Epidermal melanocyte (primary cell): ENCODE measurements around the gene SELENOW.
"Not testable (repeated sequence)": the region's sequence is repeated elsewhere in the genome, so short reads cannot be mapped to it uniquely, and the experiment has no call there.

Experiments used
- DNase-seq: peaks from one replicate; pipeline ENCODE4 v3.0.0; 2011; ENCODE audit warnings: low spot score; ENCODE audit not compliant: insufficient read length

SELENOW gene

DNA sequence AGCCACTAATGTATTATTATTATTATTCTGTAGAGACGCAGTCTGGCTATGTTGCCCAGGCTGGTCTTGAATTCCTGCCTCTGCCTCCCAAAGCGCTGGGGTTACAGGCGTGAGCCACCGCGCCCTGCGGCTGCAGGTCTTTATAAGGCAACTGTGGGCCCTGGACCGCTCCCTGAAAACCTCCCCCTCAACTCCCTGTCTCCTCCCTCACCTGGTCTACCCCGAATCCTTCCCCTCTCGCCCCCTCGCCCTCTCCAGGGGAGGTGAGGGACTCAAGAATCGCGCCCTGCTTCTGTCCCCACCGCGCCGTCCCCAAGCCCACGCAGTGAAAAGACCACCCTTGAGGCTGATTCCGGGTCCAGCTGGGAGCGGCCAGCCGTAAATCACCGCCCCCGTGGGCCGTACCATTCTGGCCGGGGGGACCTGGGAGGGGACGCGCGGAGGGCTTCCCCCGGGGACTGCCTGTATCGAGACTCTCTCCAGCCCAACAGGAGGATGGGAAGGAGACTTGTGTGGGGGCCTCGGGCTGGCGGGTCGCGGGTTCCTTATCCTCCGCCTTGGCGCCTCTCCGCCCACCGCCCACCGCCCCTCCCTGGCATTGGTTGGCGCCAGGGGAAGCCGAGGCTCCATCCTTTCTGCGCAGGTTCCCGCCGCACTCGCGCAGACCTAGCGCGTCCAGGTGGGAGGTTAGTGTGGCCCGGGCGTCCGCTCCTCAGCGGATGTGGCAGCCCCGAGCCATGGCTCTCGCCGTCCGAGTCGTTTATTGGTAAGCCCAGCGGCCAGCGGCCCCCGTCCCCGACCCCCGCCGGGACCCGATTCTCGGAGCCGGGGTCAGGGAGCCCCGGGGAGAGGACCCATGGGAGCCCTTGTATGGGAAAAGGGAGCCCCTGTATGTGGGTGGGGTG is at the start of gene SELENOW:
TSS of gene SELENOW (plus strand) at position 655 of the 905 bp plus-strand sequence. CDS start at position 738, 83 bp downstream.
- DNase-seq, result peak; percentile 67

DNA sequence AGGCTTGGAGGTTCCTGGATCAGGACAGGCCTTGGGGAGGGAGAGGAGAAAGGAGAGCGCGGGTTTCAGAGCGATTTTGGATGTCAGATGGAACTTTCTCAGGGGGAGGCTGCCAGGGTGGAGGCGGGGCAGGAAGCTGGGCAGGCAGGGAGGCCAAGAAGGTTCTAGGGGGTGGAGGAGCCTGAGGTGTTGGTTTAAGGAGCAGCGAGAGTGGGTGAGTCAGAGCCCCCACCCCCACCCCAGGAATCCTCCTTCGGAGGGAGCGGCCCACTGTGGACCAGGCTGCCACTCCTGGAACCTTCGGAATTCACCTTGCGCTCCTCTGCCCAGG is 49.1 kb upstream of the SELENOW start:
- DNase-seq, result no peak

DNA sequence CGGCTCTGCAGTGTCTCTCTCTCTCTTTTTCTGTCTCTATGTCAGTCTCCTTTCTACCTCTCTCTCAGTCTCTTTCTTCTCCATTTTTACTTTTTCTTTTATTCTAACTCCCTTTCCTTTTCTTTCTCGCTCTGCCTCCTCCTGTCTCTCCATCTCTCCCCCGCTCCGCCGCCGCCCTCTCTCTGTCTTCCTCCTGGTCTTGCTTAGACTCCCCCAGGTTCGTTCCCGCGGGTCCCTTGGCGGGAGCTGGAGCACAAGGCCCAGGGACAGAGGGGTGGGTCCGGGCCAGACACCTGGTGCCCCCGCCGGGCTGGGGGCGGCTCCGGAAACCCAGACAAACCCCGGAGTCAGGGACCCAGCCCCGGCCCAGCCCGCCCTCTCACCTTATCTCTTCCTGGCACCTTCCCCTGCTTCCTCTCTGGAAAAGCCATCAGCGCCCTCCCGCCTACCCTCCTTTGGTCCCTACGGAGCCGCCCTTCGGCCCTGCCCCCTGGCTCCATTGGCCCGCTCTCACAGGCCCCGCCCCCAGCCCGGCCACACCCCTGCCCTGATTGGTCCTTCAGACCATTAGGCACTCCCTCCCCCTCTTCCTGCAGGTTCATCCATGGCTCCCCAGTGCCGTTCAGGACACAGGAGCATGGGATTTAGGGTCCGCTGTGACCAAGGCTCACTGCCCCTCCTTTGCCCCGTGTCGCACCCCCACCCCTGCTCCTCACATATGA is 48.5 kb upstream of the SELENOW start:
- DNase-seq, result no peak

DNA sequence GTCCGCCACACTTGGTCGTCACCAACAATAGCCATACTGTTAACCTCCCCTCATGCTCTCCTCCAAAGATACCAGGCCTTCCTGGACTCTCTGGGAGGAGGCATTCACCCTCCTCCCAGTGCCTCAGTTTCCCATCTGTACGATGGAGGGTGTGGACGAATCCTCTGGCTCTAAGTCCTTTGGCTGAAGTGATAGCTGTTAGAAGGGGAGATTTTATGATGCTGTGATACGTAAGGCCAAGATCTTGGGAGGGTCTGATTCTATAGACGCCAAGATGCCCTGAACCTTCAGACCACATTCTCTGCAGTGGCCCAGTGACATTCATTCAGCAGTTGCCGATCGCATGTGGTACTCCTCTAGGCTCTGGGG is 48.0 kb upstream of the SELENOW start:
- no peak for DNase-seq

DNA sequence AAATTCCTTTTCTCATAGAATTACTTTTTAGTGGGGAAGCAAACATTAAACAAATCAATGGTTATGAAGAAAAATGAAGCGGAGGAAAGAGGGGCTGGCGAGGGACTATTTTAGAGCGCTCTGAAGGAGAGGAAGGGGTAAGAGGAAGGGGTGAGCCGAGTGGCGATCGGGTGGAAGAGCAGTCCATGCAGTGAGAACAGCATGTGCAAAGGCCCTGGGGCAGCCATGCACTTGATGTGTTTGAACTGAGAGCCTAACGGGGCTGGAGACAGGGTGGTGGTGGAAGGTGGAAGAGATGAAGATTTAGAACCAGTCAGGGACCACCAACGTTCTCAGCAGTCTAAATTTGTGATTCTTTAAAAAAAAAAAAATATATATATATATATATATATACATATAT is 47.6 kb upstream of the SELENOW start:
- DNase-seq, result no peak

DNA sequence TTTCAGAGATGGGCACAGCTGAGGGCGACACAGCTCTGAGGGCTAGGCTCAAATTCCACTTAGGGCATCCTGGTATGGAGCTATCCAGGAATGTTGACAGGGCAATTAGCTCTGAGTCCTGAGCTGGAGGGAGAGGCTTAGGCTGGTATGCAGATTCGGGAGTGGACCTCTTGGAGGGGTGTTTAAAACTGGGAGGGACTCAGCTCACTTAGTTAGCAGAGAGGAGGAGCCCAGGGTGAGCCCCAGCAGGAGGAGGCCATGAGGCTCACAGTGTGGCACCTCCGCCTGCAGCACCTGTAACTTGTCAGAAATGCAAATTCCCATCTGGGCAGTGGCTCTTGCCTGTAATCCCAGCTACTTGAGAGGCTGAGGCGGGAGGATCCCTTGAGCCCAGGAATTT is 43.4 kb upstream of the SELENOW start:
- no peak for DNase-seq

DNA sequence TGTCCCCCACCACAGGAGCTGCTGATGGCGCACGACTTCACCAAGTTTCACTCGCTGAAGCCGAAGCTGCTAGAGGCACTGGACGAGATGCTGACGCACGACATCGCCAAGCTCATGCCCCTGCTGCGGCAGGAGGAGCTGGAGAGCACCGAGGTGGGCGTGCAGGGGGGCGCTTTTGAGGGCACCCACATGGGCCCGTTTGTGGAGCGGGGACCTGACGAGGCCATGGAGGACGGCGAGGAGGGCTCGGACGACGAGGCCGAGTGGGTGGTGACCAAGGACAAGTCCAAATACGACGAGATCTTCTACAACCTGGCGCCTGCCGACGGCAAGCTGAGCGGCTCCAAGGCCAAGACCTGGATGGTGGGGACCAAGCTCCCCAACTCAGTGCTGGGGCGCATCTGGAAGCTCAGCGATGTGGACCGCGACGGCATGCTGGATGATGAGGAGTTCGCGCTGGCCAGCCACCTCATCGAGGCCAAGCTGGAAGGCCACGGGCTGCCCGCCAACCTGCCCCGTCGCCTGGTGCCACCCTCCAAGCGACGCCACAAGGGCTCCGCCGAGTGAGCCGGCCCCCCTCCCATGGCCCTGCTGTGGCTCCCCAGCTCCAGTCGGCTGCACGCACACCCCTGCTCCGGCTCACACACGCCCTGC is 37.5 kb upstream of the SELENOW start:
- DNase-seq, result no peak

DNA sequence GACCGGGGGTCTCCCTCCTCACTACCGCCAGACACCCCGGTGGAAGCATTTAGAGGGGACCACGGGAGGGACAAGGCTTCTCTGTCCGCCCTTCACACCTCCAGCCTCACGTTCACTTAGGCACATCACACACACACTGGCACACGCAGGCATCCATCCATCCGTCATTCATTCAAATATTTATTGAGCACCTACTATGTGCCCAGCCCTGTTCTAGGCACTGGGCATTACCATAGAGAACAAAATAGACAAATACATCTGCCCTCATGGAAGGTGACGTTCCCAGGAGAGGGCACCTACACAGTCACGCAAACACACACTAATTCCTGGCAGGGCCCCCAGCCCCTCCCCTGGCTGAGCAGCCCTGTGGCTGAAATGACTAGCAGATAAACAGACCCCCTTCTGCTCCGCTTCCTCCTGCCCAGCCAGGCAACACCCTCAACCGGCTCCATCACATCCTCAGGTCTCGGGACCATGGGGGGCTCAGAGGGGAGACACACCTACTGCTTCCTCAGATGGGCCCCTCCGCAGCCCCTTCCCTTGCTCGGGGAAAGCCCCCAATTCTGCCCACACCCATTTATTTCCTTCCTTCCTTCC is 36.9 kb upstream of the SELENOW start:
- no peak for DNase-seq

DNA sequence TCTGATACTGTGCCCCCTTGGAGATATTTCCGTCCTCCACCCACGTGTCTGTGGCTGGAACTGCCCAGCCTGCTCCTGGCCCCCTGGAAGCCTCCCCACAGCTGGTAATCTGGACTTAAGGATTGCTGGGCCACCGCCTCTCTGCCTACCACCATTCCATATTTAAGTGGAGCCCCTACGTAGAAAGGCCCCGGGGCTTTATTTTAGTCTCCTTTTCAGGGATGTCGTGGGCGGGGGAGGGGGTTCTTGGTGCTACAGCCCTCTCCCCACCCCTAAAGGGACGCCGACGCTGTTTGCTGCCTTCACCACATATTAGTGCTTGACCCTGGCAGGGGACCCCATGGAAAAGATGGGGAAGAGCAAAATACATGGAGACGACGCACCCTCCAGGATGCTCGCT is 35.9 kb upstream of the SELENOW start:
- no peak for DNase-seq

DNA sequence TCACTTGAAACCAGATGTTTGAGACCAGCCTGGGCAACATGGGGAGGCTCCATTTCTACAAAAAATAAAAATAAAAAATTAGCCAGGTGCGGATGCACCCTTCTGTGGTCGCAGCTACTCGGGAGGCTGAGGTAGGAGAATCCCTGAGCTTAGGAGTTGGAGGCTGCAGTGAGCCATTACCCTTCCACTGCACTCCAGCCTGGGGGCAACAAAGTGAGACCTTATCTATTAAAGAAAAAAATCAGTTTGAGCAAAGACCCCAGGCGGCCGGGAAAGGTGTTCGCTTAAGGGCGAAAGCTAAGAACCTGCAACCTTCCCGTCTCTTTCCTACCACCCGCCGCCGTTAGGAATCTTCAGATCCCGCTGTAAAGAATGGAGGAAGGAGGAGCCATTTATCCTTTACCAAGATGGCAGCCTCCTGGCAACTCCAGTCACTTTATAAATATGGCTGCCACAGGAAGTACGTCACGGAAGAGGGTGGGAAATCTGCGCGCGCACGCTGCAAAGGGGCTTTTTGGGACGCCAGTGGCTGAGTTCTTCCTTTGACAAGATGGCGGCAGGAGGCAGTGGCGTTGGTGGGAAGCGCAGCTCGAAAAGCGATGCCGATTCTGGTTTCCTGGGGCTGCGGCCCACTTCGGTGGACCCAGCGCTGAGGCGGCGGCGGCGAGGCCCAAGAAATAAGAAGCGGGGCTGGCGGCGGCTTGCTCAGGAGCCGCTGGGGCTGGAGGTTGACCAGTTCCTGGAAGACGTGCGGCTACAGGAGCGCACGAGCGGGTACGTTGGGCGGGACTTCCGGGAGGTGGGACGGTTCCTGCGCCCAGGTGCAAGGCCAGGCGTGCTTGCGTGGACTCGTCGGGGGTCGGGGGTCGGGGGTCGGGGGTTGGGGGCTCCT is 33.2 kb upstream of the SELENOW start, which contains the start of gene NOP53:
TSS of gene NOP53 (plus strand) at position 537 of the 892 bp plus-strand sequence. CDS start at position 551, 14 bp downstream.
- DNase-seq, result peak; percentile 99

DNA sequence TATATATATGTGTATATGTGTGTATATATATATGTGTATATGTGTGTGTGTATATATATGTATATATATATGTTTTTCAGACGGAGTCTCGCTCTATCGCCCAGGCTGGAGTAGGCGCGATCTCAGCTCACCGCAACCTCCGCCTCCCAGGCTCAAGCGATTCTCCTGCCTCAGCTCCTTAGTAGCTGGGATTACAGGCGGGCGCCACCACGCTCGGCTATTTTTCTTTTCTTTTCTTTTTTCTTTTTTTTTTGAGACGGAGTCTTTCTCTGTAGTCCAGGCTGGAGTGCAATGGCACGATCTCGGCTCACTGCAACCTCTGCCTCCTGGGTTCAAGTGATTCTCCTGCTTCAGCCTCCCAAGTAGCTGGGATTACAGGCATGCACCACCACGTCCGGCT is 32.4 kb upstream of the SELENOW start:
- DNase-seq, result not testable (repeated sequence)

DNA sequence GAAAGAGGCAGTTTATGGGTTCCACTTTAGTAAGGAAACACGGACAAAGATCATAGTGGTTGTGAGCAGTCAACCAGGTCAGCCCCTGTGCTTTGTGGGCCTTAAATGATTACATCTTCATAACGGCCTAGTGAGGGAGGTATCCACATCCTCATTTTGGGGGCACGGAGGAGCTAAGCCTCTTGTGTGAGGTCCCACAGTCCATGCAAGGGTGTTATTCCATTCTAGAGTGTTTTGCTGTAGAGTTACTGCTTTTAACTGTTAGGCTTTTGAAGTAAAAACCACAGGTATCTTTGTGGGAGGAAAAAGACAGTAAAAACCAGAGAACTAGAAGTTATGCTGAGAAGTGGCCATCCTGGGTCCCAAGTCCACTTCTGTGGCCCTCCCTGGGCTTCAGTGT is 29.2 kb upstream of the SELENOW start:
- DNase-seq, result no peak

DNA sequence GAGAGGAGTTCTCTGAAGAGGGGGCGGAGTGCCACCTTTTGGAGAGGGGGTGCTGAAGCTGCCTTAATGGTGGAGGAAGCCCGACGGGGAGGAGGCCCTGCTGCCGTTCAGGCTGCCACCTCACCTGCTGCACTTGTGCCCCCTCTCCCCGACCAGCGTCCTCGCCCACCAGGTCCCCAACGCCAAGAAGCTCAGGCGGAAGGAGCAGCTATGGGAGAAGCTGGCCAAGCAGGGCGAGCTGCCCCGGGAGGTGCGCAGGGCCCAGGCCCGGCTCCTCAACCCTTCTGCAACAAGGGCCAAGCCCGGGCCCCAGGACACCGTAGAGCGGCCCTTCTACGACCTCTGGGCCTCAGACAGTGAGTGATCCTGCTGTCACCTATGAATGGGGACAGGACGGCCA is 27.8 kb upstream of the SELENOW start:
- no peak for DNase-seq

DNA sequence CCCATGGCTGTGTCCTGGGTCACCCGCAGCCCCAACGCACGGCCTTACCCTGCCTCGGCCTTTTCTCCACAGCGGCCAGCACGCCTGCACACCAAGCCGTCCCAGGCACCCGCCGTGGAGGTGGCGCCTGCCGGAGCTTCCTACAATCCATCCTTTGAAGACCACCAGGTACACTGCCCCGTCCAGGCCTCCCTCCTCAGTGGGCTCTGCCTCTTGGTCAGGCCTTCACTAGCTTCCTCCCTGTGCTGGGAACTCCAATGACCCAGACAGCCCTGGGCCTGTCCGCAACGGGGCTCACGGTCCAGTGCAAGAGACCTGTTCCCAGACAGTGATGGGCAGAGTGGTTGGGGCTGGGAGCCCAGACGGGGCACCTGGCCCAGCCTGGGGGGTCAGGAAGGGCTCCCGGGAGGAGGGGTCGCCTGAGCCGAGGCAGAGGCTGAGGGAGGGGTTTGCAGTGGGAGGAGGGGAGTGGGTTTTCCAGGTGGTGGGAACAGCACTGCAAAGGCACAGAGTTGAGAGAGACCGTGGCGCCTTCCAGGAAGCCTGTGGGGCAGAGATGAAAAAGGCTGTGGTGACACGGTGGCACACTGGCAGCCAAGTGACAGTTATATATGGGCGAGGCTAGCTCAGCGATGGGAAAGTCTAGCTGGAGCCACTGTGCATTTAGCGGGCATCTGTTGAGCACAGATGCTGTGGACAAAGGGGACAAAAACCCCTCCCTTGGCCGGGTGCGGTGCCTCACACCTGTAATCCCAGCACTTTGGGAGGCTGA is 25.9 kb upstream of the SELENOW start:
- DNase-seq, result no peak

DNA sequence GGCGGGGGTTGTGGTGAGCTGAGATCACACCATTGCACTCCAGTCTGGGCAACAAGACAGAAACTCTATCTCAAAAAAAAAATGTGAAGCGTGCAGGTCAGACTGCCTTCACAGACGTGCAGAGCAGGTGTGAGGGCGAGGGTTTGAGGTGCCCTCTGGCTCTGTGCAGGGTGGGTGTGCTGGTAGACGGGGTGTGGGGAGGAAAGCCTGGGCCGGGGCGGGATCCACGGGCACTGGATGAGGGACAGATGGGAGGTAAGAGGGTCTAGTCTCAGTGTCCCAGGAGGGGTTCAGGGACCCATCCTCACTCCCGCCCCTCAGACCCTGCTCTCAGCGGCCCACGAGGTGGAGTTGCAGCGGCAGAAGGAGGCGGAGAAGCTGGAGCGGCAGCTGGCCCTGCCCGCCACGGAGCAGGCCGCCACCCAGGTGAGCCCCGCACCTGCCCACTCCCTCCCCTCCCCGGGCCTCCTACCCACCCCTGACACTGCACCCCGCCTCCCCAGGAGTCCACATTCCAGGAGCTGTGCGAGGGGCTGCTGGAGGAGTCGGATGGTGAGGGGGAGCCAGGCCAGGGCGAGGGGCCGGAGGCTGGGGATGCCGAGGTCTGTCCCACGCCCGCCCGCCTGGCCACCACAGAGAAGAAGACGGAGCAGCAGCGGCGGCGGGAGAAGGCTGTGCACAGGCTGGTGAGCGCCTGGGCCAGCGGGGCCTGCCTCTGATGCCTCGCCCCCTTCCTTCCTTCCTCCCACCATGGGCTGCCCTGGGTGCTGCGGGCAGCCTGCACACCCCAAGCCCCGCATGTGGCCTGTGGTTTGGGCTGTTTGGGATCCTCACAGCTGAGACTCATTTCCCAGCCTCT is 24.1 kb upstream of the SELENOW start:
- no peak for DNase-seq

DNA sequence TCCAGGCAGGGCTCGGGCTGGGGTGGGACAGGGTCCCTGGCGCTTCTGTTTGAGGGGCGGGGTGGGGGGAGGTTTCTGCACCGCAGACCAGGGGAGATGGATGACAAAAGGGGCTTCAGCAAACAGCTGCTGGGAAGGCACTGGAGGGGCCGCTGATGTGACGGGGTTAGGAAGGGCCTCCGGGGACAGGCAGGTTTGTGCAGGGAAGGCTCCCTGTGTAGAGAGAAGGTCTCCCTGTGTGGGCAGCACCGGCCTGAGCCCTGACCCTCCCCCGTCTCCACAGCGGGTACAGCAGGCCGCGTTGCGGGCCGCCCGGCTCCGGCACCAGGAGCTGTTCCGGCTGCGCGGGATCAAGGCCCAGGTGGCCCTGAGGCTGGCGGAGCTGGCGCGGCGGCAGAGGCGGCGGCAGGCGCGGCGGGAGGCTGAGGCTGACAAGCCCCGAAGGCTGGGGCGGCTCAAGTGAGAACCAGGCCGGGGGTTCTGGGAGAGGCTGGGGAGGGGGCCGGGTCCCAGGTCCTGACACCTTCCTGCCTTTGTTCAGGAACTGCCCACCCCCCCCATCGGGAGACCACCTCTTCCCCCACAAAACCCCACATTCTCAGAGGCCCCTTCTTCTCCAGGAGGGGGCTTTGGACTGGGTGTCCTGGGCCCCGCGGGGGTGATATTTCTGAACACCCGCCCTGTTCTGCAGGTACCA is 23.3 kb upstream of the SELENOW start:
- no peak for DNase-seq

DNA sequence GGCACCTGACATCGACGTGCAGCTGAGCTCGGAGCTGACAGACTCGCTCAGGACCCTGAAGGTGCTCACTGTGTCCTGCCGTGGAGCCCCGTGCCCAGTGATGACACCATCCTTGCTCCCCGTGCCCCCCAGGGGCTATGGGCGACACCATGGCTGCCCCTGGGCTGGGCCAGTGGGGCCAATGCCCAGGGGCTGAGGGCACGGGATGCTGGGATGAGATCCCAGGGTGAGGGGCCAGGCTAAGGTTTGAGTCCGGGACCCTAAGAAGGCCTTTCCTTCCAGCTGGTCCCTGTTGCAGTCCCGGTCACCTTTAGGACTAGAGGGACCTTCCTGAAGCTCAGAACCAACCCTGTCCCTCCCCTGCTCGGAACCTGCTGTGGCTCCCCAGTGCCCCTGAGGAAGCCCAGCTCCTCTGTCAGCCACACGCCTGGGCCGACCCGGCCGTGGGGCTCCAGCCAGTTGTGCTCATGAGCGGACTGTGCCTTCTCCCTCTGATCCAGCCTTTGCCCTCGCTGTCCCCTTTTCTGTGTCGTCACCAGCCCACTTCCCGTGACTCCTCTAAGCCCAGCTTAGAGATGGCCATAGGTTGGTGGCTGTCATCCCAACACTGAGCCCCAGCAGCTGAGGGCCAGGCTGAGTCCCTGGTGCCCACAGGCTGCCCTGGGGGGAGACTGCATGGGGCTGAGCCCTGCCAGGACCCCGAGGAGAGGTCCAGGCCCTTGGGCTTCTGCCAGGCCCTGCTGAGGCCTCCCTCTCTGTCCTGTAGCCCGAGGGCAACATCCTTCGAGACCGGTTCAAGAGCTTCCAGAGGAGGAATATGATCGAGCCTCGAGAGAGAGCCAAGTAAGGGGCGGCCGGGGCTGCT is 22.5 kb upstream of the SELENOW start:
- no peak for DNase-seq

DNA sequence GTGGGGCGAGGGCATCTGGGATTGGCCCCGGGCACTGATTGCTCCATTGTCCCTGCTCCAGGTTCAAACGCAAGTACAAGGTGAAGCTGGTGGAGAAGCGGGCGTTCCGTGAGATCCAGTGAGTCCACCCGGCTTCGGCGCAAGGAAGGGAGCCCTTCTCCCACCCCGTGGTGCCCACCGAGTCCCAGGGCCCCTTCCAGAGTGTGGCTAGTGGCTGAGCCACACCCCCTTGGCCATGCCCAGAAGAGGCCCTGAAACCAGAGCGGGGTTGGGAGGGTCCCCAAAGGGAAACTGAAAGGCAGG is 21.9 kb upstream of the SELENOW start:
- DNase-seq, result no peak
